ENCODE measurements around the gene FHIP2A.

DNA sequence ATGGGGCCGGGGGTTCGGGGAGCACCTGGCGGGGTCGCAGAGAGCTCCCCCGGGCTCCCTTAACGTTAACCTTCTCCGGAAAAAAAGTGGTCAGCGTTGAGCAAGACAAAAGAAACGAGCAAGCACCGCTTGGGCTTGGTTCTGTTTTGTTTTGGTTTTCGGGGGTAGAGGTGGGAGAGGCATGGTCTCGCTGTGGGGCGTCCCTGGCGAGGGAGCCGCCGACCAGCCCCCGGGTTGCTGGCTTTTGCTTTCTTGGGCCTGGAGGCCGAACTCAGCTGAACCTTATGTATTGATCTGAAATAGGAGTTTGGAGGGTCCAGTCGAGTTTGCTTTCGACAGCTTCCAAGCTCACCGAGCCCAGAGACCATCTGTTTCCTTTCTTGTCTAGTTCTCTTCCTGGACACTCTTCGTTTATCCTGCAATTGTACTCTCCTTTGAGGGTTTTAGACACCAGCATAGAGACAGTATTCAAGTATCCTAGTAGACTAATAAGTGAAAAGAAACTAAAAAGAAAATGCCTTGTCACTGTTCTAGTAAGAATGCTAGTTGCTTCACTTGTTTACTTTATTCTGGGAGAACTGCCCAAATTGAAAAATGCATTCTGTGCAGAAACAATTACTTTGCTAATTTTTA, 980 bp downstream of the FHIP2A start:
- no peak for TF ChIP-seq CEBPB (IDR thresholded peaks at IDR 0.05)
- no peak for TF ChIP-seq RAD21 (IDR thresholded peaks at IDR 0.05; ENCODE audit: low read depth)
- no peak for TF ChIP-seq TAF1 (IDR thresholded peaks at IDR 0.05; ENCODE audit: low read depth)
- TF ChIP-seq, protein P1, sequence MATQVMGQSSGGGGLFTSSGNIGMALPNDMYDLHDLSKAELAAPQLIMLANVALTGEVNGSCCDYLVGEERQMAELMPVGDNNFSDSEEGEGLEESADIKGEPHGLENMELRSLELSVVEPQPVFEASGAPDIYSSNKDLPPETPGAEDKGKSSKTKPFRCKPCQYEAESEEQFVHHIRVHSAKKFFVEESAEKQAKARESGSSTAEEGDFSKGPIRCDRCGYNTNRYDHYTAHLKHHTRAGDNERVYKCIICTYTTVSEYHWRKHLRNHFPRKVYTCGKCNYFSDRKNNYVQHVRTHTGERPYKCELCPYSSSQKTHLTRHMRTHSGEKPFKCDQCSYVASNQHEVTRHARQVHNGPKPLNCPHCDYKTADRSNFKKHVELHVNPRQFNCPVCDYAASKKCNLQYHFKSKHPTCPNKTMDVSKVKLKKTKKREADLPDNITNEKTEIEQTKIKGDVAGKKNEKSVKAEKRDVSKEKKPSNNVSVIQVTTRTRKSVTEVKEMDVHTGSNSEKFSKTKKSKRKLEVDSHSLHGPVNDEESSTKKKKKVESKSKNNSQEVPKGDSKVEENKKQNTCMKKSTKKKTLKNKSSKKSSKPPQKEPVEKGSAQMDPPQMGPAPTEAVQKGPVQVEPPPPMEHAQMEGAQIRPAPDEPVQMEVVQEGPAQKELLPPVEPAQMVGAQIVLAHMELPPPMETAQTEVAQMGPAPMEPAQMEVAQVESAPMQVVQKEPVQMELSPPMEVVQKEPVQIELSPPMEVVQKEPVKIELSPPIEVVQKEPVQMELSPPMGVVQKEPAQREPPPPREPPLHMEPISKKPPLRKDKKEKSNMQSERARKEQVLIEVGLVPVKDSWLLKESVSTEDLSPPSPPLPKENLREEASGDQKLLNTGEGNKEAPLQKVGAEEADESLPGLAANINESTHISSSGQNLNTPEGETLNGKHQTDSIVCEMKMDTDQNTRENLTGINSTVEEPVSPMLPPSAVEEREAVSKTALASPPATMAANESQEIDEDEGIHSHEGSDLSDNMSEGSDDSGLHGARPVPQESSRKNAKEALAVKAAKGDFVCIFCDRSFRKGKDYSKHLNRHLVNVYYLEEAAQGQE (IDR thresholded peaks at IDR 0.05; ENCODE audit: low read depth) = no peak
- TF ChIP-seq FOXM1 (IDR thresholded peaks at IDR 0.05; ENCODE audit: borderline replicate concordance, low read depth) = no peak

Data from Ishikawa (cell line).